SK-N-SH (cell line): Measurements from ENCODE around the gene FRMD4B. TPM values are rescaled to one million over a fixed set of nuclear protein-coding genes. Genes with fewer than 3 reads are reported as not detected.

Experiments used
- CTCF ChIA-PET: fragments of 300-600, 350-600 bp; formaldehyde crosslinking; extraction: SDS; loops from one replicate; lab custom pipeline; 2021; lab: Yijun Ruan, JAX
- POLR2A ChIA-PET: fragments of 350-600 bp; sonication (Branson Sonifier 250); formaldehyde crosslinking; extraction: SDS; loops from one replicate; lab custom pipeline; 2020; ENCODE audit warnings: antibody characterized with exemption, inconsistent platforms; lab: Yijun Ruan, JAX
- DNase-seq: peaks from one replicate; pipeline ENCODE4 v3.0.0; 2012
- H2AFZ ChIP-seq: fragments of 200-600 bp; sonication (generic); 2 replicates; pipeline ENCODE4 v1.8.1; 2016; ENCODE audit warnings: antibody characterized with exemption, mild to moderate bottlenecking, low read depth
- H3F3A ChIP-seq: fragments of 200-600 bp; sonication (generic); replicated peaks from 2 replicates; pipeline ENCODE3; 2016; ENCODE audit warnings: antibody characterized with exemption, mild to moderate bottlenecking; ENCODE audit not compliant: insufficient read depth
- H3K27ac ChIP-seq, 2 experiments: fragments of 200-500 bp in 1 of 2; fragments of 200-600 bp in 1 of 2; sonication (Bioruptor generic) in 1 of 2; sonication (generic), shearing (Covaris generic) in 1 of 2; 2 replicates each; pipeline versions ENCODE4 v1.5.1 to v1.6.1; 2014 to 2016; ENCODE audit warnings: low read depth in 2 of 2, inconsistent platforms in 1 of 2, low read length in 1 of 2, mild to moderate bottlenecking in 1 of 2, mixed read lengths in 1 of 2
- H3K27me3 ChIP-seq: fragments of 200-600 bp; sonication (generic), shearing (Covaris generic); 2 replicates; pipeline ENCODE4 v1.6.1; 2016; ENCODE audit warnings: mixed run types; ENCODE audit not compliant: insufficient read depth
- H3K36me3 ChIP-seq, 2 experiments: fragments of 200-500 bp in 1 of 2; fragments of 200-600 bp in 1 of 2; sonication (Bioruptor generic) in 1 of 2; sonication (generic) in 1 of 2; replicated peaks in 1 of 2; 2 replicates each; pipeline versions ENCODE3 to v1.5.1; 2014 to 2016; ENCODE audit warnings: low read length in 1 of 2, mild to moderate bottlenecking in 1 of 2; ENCODE audit not compliant: insufficient read depth in 2 of 2, control insufficient read depth in 1 of 2
- H3K4me1 ChIP-seq, 2 experiments: fragments of 200-500 bp in 1 of 2; fragments of 200-600 bp in 1 of 2; sonication (Bioruptor generic) in 1 of 2; sonication (generic), shearing (Covaris generic) in 1 of 2; 2 replicates each; pipeline versions ENCODE4 v1.5.1 to v1.6.1; 2014 to 2016; ENCODE audit warnings: low read depth in 1 of 2, low read length in 1 of 2, mixed run types in 1 of 2; ENCODE audit not compliant: insufficient read depth in 2 of 2, control insufficient read depth in 1 of 2
- H3K4me2 ChIP-seq: fragments of 200-600 bp; sonication (generic), shearing (Covaris generic); 2 replicates; pipeline ENCODE4 v1.6.1; 2017; ENCODE audit warnings: mixed run types
- H3K4me3 ChIP-seq, 2 experiments: fragments of 200-500 bp in 1 of 2; fragments of 200-600 bp in 1 of 2; sonication (Bioruptor generic) in 1 of 2; sonication (generic), shearing (Covaris generic) in 1 of 2; 2 replicates each; pipeline versions ENCODE4 v1.5.1 to v1.8.1; 2014 to 2016; ENCODE audit warnings: low read depth in 2 of 2, inconsistent platforms in 1 of 2, low read length in 1 of 2, mild to moderate bottlenecking in 1 of 2, mixed read lengths in 1 of 2, moderate library complexity in 1 of 2
- H3K79me2 ChIP-seq: fragments of 200-600 bp; sonication (generic); 2 replicates; pipeline ENCODE4 v1.8.1; 2017; ENCODE audit warnings: mild to moderate bottlenecking; ENCODE audit not compliant: insufficient read depth
- H3K9ac ChIP-seq: fragments of 200-600 bp; sonication (generic); 2 replicates; pipeline ENCODE4 v1.6.1; 2017; ENCODE audit warnings: mixed run types
- H3K9me2 ChIP-seq: fragments of 200-600 bp; sonication (generic); 2 replicates; pipeline ENCODE4 v1.6.1; 2017; ENCODE audit warnings: mixed run types
- H3K9me3 ChIP-seq: fragments of 200-600 bp; sonication (generic); 2 replicates; pipeline ENCODE4 v1.6.1; 2017; ENCODE audit warnings: mixed run types, mild to moderate bottlenecking, moderate library complexity
- H4K20me1 ChIP-seq: fragments of 200-600 bp; sonication (generic); 2 replicates; pipeline ENCODE4 v1.6.1; 2017; ENCODE audit warnings: mild to moderate bottlenecking, mixed run types; ENCODE audit not compliant: insufficient read depth
- FOSL2 ChIP-seq: IDR thresholded peaks from 2 replicates; pipeline ENCODE4 v1.4.0; 2012; ENCODE audit warnings: low read depth, mild to moderate bottlenecking, moderate library complexity, borderline replicate concordance
- FOXM1 ChIP-seq: IDR thresholded peaks from 2 replicates; pipeline ENCODE4 v1.4.0; 2012; ENCODE audit warnings: low read depth, mild to moderate bottlenecking
- GATA2 ChIP-seq: sonication (generic); formaldehyde crosslinking; IDR thresholded peaks from 2 replicates; pipeline ENCODE4 v1.5.0; 2020; ENCODE audit warnings: mild to moderate bottlenecking, missing genetic modification reagents
- NRF1 ChIP-seq: IDR thresholded peaks from 2 replicates; pipeline ENCODE4 v1.6.1; 2012; ENCODE audit warnings: low read depth, mild to moderate bottlenecking, low read length
- POLR2AphosphoS5 ChIP-seq: IDR thresholded peaks from 2 replicates; pipeline ENCODE4 v1.6.1; 2012; ENCODE audit warnings: low read depth, low read length
- RAD21 ChIP-seq: IDR thresholded peaks from 2 replicates; pipeline ENCODE4 v1.6.1; 2012; ENCODE audit warnings: mild to moderate bottlenecking, low read length
- RFX5 ChIP-seq: IDR thresholded peaks from 2 replicates; pipeline ENCODE4 v1.6.1; 2012; ENCODE audit warnings: mild to moderate bottlenecking, improper control_type of control experiment, low read length
- SMC3 ChIP-seq: IDR thresholded peaks from 2 replicates; pipeline ENCODE4 v1.6.1; 2012; ENCODE audit warnings: low read depth, low read length, improper control_type of control experiment
- WGBS: methylation state at CpG from one replicate; pipeline ENCODE4 v1.1.6; 2017; ENCODE audit warnings: low lambda C conversion rate; 5-methylcytosine and 5-hydroxymethylcytosine counted together
- polyA plus RNA-seq, 3 experiments: library from polyadenylated mRNA; depleted of rRNA; stranded (reverse); fragments of >200 nt; gene quantifications; 2 replicates each; pipeline ENCODE4 v1.2.3, GENCODE V29; 2012
- TF ChIP-seq, protein P1 (sequence below): IDR thresholded peaks from 2 replicates; pipeline ENCODE4; 2012
- TF ChIP-seq, protein P2 (sequence below): IDR thresholded peaks from 2 replicates; pipeline ENCODE4 v1.4.0; 2012; ENCODE audit warnings: low read depth
- TF ChIP-seq, protein P3 (sequence below): IDR thresholded peaks from 2 replicates; pipeline ENCODE4 v1.4.0; 2012; ENCODE audit warnings: low read depth, borderline replicate concordance
- TF ChIP-seq, protein P4 (sequence below): fragments of 150-350 bp; IDR thresholded peaks from 2 replicates; pipeline ENCODE4 v1.6.1; 2017; ENCODE audit warnings: antibody characterized with exemption, low read length, low read depth, borderline replicate concordance
- TF ChIP-seq, protein P5 (sequence below): IDR thresholded peaks from 2 replicates; pipeline ENCODE4 v1.6.1; 2012; ENCODE audit warnings: mild to moderate bottlenecking, low read depth, low read length, moderate library complexity

The FRMD4B gene
- polyA plus RNA-seq, 1 of the 3 experiments (the other 2 are of a cell fraction), result 0.53 TPM

DNA sequence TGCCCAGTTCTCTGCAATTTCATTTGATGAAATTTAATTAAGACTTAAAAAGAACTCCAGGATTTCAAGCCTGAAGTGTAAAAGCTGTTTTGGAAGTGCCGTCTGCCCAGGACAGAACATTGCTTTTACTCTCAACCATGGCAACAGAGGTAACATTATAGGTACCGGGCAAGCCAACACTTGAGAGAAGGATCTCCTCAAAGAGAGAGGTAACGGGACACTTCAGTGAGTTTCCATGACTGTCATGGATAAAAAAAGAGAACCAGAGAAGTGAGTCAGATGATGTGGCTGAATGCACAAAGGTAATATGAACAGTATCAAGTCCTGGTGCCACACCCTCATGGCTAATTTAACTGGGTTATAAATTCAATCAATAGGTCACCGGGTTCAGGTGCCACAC, 133.3 kb downstream of the FRMD4B start:
- no peak overlapping the region for H2AFZ ChIP-seq
- H3K4me2 ChIP-seq, result no peak overlapping the region
- peaks cover 0 to 4% of the 10 kb centered on the region in 2 experiments for H3K36me3 ChIP-seq
- ChIA-PET CTCF (no interaction called here), POLR2A (no interaction called here)
- H3K27me3 ChIP-seq, result no peaks in the 10 kb centered on the region; the same call in none of the 2 replicates
- no peaks in the 10 kb centered on the region for H3F3A ChIP-seq
- no peaks in the 10 kb centered on the region for H3K9me3 ChIP-seq
- H3K27ac ChIP-seq, result no peak overlapping the region
- WGBS, result 90% methylated on average over 4 of the region's 4 CpGs
- DNase-seq, result no peak
- no peaks in the 10 kb centered on the region for H3K79me2 ChIP-seq
- H3K9ac ChIP-seq, result no peak overlapping the region
- no peaks in the 10 kb centered on the region for H3K9me2 ChIP-seq
- H3K4me3 ChIP-seq, result no peak overlapping the region
- H3K4me1 ChIP-seq, result peaks cover 0 to 5% of the 10 kb centered on the region in 2 experiments; a peak in 1 of 4 replicates
- TF ChIP-seq, protein P1, sequence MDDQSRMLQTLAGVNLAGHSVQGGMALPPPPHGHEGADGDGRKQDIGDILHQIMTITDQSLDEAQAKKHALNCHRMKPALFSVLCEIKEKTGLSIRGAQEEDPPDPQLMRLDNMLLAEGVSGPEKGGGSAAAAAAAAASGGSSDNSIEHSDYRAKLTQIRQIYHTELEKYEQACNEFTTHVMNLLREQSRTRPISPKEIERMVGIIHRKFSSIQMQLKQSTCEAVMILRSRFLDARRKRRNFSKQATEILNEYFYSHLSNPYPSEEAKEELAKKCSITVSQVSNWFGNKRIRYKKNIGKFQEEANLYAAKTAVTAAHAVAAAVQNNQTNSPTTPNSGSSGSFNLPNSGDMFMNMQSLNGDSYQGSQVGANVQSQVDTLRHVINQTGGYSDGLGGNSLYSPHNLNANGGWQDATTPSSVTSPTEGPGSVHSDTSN, result no peak
- no peak for TF ChIP-seq RFX5
- TF ChIP-seq, protein P2, sequence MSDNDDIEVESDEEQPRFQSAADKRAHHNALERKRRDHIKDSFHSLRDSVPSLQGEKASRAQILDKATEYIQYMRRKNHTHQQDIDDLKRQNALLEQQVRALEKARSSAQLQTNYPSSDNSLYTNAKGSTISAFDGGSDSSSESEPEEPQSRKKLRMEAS, result no peak
- no peak for TF ChIP-seq GATA2 (CRISPR knock-in tag)
- TF ChIP-seq, protein P3, sequence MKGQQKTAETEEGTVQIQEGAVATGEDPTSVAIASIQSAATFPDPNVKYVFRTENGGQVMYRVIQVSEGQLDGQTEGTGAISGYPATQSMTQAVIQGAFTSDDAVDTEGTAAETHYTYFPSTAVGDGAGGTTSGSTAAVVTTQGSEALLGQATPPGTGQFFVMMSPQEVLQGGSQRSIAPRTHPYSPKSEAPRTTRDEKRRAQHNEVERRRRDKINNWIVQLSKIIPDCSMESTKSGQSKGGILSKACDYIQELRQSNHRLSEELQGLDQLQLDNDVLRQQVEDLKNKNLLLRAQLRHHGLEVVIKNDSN, result no peak
- TF ChIP-seq, protein P4, sequence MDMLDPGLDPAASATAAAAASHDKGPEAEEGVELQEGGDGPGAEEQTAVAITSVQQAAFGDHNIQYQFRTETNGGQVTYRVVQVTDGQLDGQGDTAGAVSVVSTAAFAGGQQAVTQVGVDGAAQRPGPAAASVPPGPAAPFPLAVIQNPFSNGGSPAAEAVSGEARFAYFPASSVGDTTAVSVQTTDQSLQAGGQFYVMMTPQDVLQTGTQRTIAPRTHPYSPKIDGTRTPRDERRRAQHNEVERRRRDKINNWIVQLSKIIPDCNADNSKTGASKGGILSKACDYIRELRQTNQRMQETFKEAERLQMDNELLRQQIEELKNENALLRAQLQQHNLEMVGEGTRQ, result no peak
- no peak for TF ChIP-seq SMC3
- TF ChIP-seq, protein P5, sequence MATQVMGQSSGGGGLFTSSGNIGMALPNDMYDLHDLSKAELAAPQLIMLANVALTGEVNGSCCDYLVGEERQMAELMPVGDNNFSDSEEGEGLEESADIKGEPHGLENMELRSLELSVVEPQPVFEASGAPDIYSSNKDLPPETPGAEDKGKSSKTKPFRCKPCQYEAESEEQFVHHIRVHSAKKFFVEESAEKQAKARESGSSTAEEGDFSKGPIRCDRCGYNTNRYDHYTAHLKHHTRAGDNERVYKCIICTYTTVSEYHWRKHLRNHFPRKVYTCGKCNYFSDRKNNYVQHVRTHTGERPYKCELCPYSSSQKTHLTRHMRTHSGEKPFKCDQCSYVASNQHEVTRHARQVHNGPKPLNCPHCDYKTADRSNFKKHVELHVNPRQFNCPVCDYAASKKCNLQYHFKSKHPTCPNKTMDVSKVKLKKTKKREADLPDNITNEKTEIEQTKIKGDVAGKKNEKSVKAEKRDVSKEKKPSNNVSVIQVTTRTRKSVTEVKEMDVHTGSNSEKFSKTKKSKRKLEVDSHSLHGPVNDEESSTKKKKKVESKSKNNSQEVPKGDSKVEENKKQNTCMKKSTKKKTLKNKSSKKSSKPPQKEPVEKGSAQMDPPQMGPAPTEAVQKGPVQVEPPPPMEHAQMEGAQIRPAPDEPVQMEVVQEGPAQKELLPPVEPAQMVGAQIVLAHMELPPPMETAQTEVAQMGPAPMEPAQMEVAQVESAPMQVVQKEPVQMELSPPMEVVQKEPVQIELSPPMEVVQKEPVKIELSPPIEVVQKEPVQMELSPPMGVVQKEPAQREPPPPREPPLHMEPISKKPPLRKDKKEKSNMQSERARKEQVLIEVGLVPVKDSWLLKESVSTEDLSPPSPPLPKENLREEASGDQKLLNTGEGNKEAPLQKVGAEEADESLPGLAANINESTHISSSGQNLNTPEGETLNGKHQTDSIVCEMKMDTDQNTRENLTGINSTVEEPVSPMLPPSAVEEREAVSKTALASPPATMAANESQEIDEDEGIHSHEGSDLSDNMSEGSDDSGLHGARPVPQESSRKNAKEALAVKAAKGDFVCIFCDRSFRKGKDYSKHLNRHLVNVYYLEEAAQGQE, result no peak
- no peak for TF ChIP-seq NRF1
- no peak for TF ChIP-seq RAD21
- no peak for TF ChIP-seq POLR2AphosphoS5
- no peak for TF ChIP-seq FOXM1
- no peak for TF ChIP-seq FOSL2
- no peaks in the 10 kb centered on the region for H4K20me1 ChIP-seq
